Occipital lobe (tissue), 2 donors: Measurements from ENCODE around the gene ALDH1A3. TPM values are rescaled to one million over a fixed set of nuclear protein-coding genes. Genes with fewer than 3 reads are reported as not detected.

Experiments
- DNase-seq: peaks from one replicate; lab custom pipeline; 2025; lab: John Stamatoyannopoulos, UW
- total RNA-seq: library from RNA; depleted of rRNA; stranded (reverse); fragments of >200 nt; gene quantifications from one replicate; pipeline ENCODE4 v1.2.3, GENCODE V29; 2014

Gene ALDH1A3
- total RNA-seq, 1 donor from 2014 or later: 1.9 TPM

GRCh38 chr15:100881573-100882336, 2.1 kb downstream of the ALDH1A3 start:
- no peak for DNase-seq

- no peak for DNase-seq
Measured at GRCh38 chr15:100885116-100885515, 5.5 kb downstream of the ALDH1A3 start.

GRCh38 chr15:100885811-100886210, 6.2 kb downstream of the ALDH1A3 start:
- no peak for DNase-seq

- DNase-seq: no peak
Measured at GRCh38 chr15:100887211-100887913, 7.7 kb downstream of the ALDH1A3 start.

GRCh38 chr15:100889385-100890050, 9.9 kb downstream of the ALDH1A3 start:
- DNase-seq: no peak

- no peak for DNase-seq
Measured at GRCh38 chr15:100890051-100890720, 10.6 kb downstream of the ALDH1A3 start.

- no peak for DNase-seq
Measured at GRCh38 chr15:100890850-100891249, 11.2 kb downstream of the ALDH1A3 start.

GRCh38 chr15:100891307-100892012, 11.8 kb downstream of the ALDH1A3 start:
- no peak for DNase-seq

- no peak for DNase-seq
Measured at GRCh38 chr15:100892013-100892355, 12.4 kb downstream of the ALDH1A3 start.

GRCh38 chr15:100893261-100893963, 13.8 kb downstream of the ALDH1A3 start:
- DNase-seq: no peak

GRCh38 chr15:100893964-100894295, 14.3 kb downstream of the ALDH1A3 start:
- DNase-seq: no peak

GRCh38 chr15:100895721-100896120, 16.1 kb downstream of the ALDH1A3 start:
- DNase-seq: no peak

GRCh38 chr15:100897221-100898151, 17.9 kb downstream of the ALDH1A3 start:
- no peak for DNase-seq

- DNase-seq: no peak
Measured at GRCh38 chr15:100898152-100898490, 18.5 kb downstream of the ALDH1A3 start.

- DNase-seq: no peak
Measured at GRCh38 chr15:100898661-100899462, 19.2 kb downstream of the ALDH1A3 start.

- DNase-seq: no peak
Measured at GRCh38 chr15:100899601-100900000, 20.0 kb downstream of the ALDH1A3 start.

GRCh38 chr15:100900136-100900794, 20.6 kb downstream of the ALDH1A3 start:
- DNase-seq: no peak

GRCh38 chr15:100900795-100901169, 21.2 kb downstream of the ALDH1A3 start:
- DNase-seq: no peak
